GM12874 (cell line): ENCODE data around the gene LRP1B.

Source experiments
- CTCF ChIP-seq: IDR thresholded peaks from 2 replicates; pipeline ENCODE4 v1.5.1; 2011; ENCODE audit warnings: low read depth, mild to moderate bottlenecking, control low read depth, low read length, moderate library complexity; ENCODE audit not compliant: insufficient read depth

Gene LRP1B

DNA sequence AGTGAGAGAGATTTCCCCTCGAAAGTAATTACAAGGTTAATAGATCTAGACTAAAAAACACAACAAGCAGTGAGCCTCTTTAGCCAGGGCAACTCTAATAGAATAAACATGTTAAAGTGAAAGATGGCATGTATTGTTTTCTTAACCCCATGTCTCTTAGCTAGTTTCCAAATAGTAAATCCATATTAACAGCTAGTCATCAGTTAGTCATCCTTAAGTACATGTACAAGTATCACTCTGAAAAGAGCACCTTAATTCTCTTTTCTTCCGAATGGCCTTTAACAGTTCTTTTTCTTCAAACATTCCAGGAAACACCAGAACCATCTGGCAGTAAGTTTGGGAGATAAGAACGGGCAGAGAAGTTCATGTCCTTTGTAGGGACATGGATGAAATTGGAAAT is 1480.0 kb downstream of the LRP1B start:
- no peak for TF ChIP-seq CTCF

DNA sequence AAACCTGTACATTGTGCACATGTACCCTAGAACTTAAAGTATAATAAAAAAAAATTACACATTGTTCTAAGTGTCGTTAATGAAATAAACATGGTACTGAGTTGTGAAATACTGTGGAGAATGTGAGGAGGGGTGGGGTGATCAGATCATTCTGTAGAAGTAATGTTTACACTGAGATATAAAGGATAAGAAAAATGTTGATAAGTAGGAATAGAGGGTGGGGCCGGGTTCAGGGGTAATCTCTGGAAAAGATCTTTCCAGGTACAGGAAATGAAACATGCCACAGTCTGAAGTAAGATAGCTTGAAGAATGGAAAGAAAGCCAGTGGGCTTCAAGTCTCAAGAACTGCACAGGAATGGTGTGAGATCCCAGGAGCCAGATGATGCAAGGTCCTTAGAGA is 1482.4 kb downstream of the LRP1B start:
- TF ChIP-seq CTCF, result no peak

DNA sequence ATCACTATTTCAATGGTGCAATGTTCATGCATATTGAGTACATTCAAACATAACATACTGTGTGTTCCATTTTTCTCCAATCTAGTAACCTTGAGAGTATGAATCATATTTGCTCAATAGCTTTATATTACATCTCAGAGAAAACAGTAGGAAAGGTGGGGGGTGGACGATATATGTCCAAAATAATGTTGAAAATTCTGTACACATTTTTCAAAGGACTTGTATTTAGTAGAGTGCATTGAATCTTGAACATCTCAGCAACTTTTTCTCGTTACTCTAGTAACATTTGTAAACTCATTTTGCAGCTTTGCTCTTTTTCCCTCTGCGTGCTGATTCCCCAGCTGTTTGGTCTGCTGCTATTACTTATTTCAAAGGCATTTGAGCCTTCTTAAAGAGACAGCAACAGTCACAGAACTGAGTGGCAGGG is 1487.0 kb downstream of the LRP1B start:
- no peak for TF ChIP-seq CTCF

DNA sequence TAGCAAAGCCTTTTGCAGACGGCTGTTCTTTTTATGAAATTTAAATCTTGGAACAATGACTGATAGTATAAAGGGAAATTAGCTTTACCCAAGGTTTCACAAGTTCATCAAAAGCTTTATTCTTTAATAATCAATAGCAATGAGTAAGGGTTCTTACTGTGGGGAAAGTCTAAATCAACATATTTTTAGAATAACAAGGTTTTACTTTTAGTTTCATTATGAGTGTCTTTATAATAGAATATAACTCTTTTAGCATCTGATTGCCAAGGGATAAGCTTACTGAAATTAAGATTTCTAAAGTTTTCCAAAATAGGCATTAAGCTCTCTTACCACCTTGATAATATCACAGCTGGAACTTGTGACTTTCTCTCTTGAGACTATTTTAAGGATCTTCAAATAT is 1489.7 kb downstream of the LRP1B start:
- TF ChIP-seq CTCF, result no peak

GRCh38 chr2:140639628-140640027 is 1491.2 kb downstream of the LRP1B start:
- TF ChIP-seq CTCF, result no peak

DNA sequence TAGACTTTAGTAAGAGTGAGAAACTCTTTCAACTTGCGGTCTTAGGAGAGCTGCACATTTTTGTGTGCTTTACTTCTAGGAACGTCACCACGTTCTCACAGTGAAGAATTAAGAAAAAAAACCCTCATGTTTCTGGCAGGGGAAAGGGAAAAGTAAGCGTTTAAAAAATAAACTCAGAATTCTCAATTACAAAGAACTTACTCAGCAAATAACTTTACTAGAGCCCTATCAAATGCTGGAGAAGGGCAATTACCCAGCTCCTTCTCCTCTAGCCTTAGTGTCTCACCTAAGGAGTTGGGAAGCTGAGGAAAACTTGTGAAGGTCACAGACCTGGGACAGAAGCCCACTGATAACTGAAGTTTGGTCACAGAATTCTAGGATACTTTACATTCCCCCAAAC is 1500.3 kb downstream of the LRP1B start:
- TF ChIP-seq CTCF, result no peak

DNA sequence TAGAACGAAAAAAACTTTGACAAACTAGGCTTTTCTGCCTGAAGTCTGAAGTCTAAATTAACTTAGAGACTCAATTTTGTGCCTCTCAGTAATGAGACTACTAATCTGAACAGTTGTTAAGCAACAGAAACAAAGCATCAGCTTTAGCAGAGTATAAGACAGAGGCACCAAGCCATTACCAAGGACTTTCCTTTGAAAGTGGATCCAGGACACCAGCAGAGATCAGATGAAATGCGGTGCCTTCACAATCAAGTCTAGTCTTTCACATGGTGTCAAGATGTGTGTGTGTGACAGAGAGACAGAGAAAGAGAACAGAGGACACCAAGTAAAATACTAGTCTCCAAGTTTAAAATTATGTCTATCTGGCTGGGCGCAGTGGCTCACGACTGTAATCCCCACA is 1502.9 kb downstream of the LRP1B start:
- no peak for TF ChIP-seq CTCF

GRCh38 chr2:140627136-140627535 is 1503.7 kb downstream of the LRP1B start:
- TF ChIP-seq CTCF, result no peak
